Endothelial cell of umbilical vein (primary cell): Measurements from ENCODE around the gene PGAM2. TPM values are rescaled to one million over a fixed set of nuclear protein-coding genes. Genes with fewer than 3 reads are reported as not detected.

Source experiments
- BruUV-seq: library from RNA; stranded (reverse); fragments of 400-500 nt; replicated peaks from 2 replicates; lab custom pipeline; 2021; lab: Mats Ljungman, UMichigan
- CTCF ChIA-PET: fragments of 300-600, 350-600 bp; sonication (Branson Sonifier 250); formaldehyde crosslinking; loops from one replicate; lab custom pipeline; 2021; ENCODE audit warnings: antibody characterized with exemption, inconsistent platforms; lab: Charles Lee
- POLR2A ChIA-PET: fragments of 300-600, 350-600 bp; sonication (Branson Sonifier 250); formaldehyde crosslinking; loops from one replicate; lab custom pipeline; 2021; ENCODE audit warnings: antibody characterized with exemption, inconsistent platforms; lab: Charles Lee
- DNase-seq: peaks from one replicate; pipeline ENCODE4 v3.0.0-alpha.2; 2011; ENCODE audit warnings: low read depth, low spot score
- FAIRE-seq: peaks from 2 replicates; lab custom pipeline; 2011; peaks lifted over from hg19 to GRCh38; lab: Jason Lieb, UNC
- H2AFZ ChIP-seq: 2 replicates; pipeline ENCODE4 v1.6.0; 2012; ENCODE audit warnings: low read depth, low read length, control low read depth, inconsistent platforms
- H3K27ac ChIP-seq: 2 replicates; pipeline ENCODE4 v1.5.1; 2011; ENCODE audit warnings: low read depth, mild to moderate bottlenecking, control low read depth, low read length, moderate library complexity; ENCODE audit not compliant: insufficient read depth
- H3K27me3 ChIP-seq, 2 experiments: 2 replicates each; pipeline versions ENCODE4 v1.6.0 to v1.6.1; 2011; ENCODE audit warnings: low read length in 2 of 2, mixed read lengths in 1 of 2; ENCODE audit not compliant: control insufficient read depth in 2 of 2, insufficient read depth in 2 of 2
- H3K36me3 ChIP-seq, 2 experiments: 2 replicates in 1 of 2; 3 replicates in 1 of 2; pipeline ENCODE4 v1.5.1; 2011; ENCODE audit warnings: low read length in 2 of 2, mild to moderate bottlenecking in 1 of 2, moderate library complexity in 1 of 2; ENCODE audit not compliant: control insufficient read depth in 2 of 2, insufficient read depth in 2 of 2; ENCODE audit errors: extremely low read depth in 1 of 2
- H3K4me1 ChIP-seq: 3 replicates; pipeline ENCODE4 v1.5.1; 2011; ENCODE audit warnings: mild to moderate bottlenecking, low read length; ENCODE audit not compliant: control insufficient read depth, insufficient read depth; ENCODE audit errors: extremely low read depth
- H3K4me2 ChIP-seq: 2 replicates; pipeline ENCODE4 v1.6.1; 2011; ENCODE audit warnings: low read length, control low read depth, mixed read lengths; ENCODE audit not compliant: insufficient read depth
- H3K4me3 ChIP-seq, 3 experiments: fragments of 200-600 bp in 1 of 3; sonication (generic), shearing (Covaris generic) in 1 of 3; replicated peaks in 1 of 3; 2 replicates each; pipeline ENCODE4 v1.5.1; 2011 to 2016; ENCODE audit warnings: control low read depth in 3 of 3, low read length in 3 of 3, mild to moderate bottlenecking in 2 of 3, inconsistent platforms in 1 of 3, low read depth in 1 of 3, moderate library complexity in 1 of 3; ENCODE audit not compliant: insufficient read depth in 1 of 3
- H3K79me2 ChIP-seq: 2 replicates; pipeline ENCODE4 v1.6.0; 2012; ENCODE audit warnings: low read length, inconsistent platforms; ENCODE audit not compliant: control insufficient read depth, insufficient read depth
- H3K9ac ChIP-seq: replicated peaks from 2 replicates; pipeline ENCODE3; 2011; ENCODE audit warnings: low read length, control low read depth; ENCODE audit not compliant: insufficient read depth; ENCODE audit errors: extremely low read depth
- H3K9me1 ChIP-seq: replicated peaks from 3 replicates; pipeline ENCODE4 v1.6.0; 2011; ENCODE audit warnings: mild to moderate bottlenecking, low read length; ENCODE audit not compliant: control insufficient read depth, insufficient read depth; ENCODE audit errors: extremely low read depth
- H3K9me3 ChIP-seq: replicated peaks from 2 replicates; pipeline ENCODE4 v1.5.1; 2012; ENCODE audit warnings: low read length, inconsistent platforms; ENCODE audit not compliant: control insufficient read depth, insufficient read depth
- H4K20me1 ChIP-seq: replicated peaks from 2 replicates; pipeline ENCODE3; 2011; ENCODE audit warnings: mild to moderate bottlenecking, low read length; ENCODE audit not compliant: control insufficient read depth, insufficient read depth; ENCODE audit errors: extremely low read depth
- CTCF ChIP-seq, 2 donors: IDR thresholded peaks; 1 replicate in 1 of 2; 2 replicates in 1 of 2; pipeline ENCODE4 v1.5.1; 2011; ENCODE audit warnings: low read length in 2 of 2, mild to moderate bottlenecking in 2 of 2, moderate library complexity in 2 of 2, control low read depth in 1 of 2, inconsistent platforms in 1 of 2, low read depth in 1 of 2; ENCODE audit not compliant: insufficient read depth in 1 of 2; ENCODE audit errors: extremely low read depth in 1 of 2
- FOS ChIP-seq: IDR thresholded peaks from 2 replicates; pipeline ENCODE4 v1.6.1; 2011; ENCODE audit warnings: mild to moderate bottlenecking, low read length, moderate library complexity, borderline replicate concordance; ENCODE audit not compliant: insufficient read depth
- GATA2 ChIP-seq: IDR thresholded peaks from 2 replicates; pipeline ENCODE4 v1.7.0; 2011; ENCODE audit warnings: low read depth, mild to moderate bottlenecking, moderate library complexity, mixed read lengths, low read length; ENCODE audit not compliant: insufficient read length, insufficient read depth
- MYC ChIP-seq: IDR thresholded peaks from one replicate; pipeline ENCODE4 v1.6.1; 2011; ENCODE audit warnings: mild to moderate bottlenecking, low read depth, low read length
- dilution Hi-C: fragments of 300-500 bp; cut with MboI; formaldehyde crosslinking; loops from one replicate; pipeline ENCODE4 v1.15.0; 2019; ENCODE audit warnings: low sequenced_read_pairs; ENCODE audit not compliant: extremely low pct_ligation_motif_present
- intact Hi-C: fragments of 100-400 bp; cut with micrococcal nuclease; formaldehyde crosslinking; loops from one replicate; pipeline ENCODE4 v1.10.0; 2022
- polyA plus RNA-seq, 4 experiments: library from polyadenylated mRNA; depleted of rRNA in 3 of 4; stranded (reverse) in 3 of 4; unstranded in 1 of 4; fragments of >200 nt; gene quantifications; 2 replicates each; pipeline versions ENCODE4 v1.2.1 to v1.2.3, GENCODE V29; 2011 to 2012; ENCODE audit warnings: missing spikeins in 1 of 4
- total RNA-seq: library from RNA; stranded (reverse); gene quantifications from 2 replicates; pipeline ENCODE4 v1.2.3, GENCODE V29; 2021

The PGAM2 gene
- total and polyA plus RNA-seq, 2 donors (not counting 3 experiments of a cell fraction or from before 2014, with no cell fraction given), result 0.19 TPM; not detected in 1

- peaks cover 2% of the 10 kb centered on the region for H3K79me2 ChIP-seq
- no TSS peak for BruUV-seq
- no peak overlapping the region for H2AFZ ChIP-seq
- intact Hi-C loops, result no loop called here
- FAIRE-seq (no peak), DNase-seq (no peak)
- H3K36me3 ChIP-seq, result peaks cover 9 to 48% of the 10 kb centered on the region in 2 experiments
- no peak overlapping the region for H3K27ac ChIP-seq
- POLR2A ChIA-PET, result no interaction called here
- H3K4me3 ChIP-seq, result no peak overlapping the region
- dilution Hi-C loops, result no loop called here
- peaks cover 0 to 2% of the 10 kb centered on the region in 2 experiments for H3K27me3 ChIP-seq
- TF ChIP-seq FOS (no peak), GATA2 (no peak), MYC (no peak), CTCF (IDR thresholded peaks at IDR 0.05; ENCODE audit: extremely low read depth in 1 of 2, insufficient read depth in 1 of 2, low read depth in 1 of 2, low read length in 2 of 2) (no peak)
- no peaks in the 10 kb centered on the region for H4K20me1 ChIP-seq
- no peaks in the 10 kb centered on the region for H3K4me1 ChIP-seq
- CTCF ChIA-PET, result no interaction called here
- no peaks in the 10 kb centered on the region for H3K9me1 ChIP-seq
- no peak overlapping the region for H3K4me2 ChIP-seq
- no peak overlapping the region for H3K9ac ChIP-seq
- no peaks in the 10 kb centered on the region for H3K9me3 ChIP-seq
Measured at GRCh38 chr7:44058759-44059218, 6.6 kb downstream of the PGAM2 start.
